WI38 (cell line): ENCODE measurements around the gene PIK3C3.
"Not testable (repeated sequence)": the region's sequence is repeated elsewhere in the genome, so short reads cannot be mapped to it uniquely, and the experiment has no call there.

ENCODE experiments used
- H3K4me3 ChIP-seq: 2 replicates; pipeline ENCODE4 v1.5.1; 2011; ENCODE audit warnings: low read depth, mild to moderate bottlenecking, control low read depth, low read length
- TF ChIP-seq, protein P1 (sequence below): IDR thresholded peaks from 2 replicates; pipeline ENCODE4 v1.5.1; 2012; ENCODE audit warnings: low read depth, mild to moderate bottlenecking, control low read depth, low read length

The PIK3C3 gene

GRCh38 chr18:41993151-41993550, 38.1 kb downstream of the PIK3C3 start:
- no peak overlapping the region for H3K4me3 ChIP-seq
- TF ChIP-seq, protein P1, sequence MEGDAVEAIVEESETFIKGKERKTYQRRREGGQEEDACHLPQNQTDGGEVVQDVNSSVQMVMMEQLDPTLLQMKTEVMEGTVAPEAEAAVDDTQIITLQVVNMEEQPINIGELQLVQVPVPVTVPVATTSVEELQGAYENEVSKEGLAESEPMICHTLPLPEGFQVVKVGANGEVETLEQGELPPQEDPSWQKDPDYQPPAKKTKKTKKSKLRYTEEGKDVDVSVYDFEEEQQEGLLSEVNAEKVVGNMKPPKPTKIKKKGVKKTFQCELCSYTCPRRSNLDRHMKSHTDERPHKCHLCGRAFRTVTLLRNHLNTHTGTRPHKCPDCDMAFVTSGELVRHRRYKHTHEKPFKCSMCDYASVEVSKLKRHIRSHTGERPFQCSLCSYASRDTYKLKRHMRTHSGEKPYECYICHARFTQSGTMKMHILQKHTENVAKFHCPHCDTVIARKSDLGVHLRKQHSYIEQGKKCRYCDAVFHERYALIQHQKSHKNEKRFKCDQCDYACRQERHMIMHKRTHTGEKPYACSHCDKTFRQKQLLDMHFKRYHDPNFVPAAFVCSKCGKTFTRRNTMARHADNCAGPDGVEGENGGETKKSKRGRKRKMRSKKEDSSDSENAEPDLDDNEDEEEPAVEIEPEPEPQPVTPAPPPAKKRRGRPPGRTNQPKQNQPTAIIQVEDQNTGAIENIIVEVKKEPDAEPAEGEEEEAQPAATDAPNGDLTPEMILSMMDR = no peak

DNA sequence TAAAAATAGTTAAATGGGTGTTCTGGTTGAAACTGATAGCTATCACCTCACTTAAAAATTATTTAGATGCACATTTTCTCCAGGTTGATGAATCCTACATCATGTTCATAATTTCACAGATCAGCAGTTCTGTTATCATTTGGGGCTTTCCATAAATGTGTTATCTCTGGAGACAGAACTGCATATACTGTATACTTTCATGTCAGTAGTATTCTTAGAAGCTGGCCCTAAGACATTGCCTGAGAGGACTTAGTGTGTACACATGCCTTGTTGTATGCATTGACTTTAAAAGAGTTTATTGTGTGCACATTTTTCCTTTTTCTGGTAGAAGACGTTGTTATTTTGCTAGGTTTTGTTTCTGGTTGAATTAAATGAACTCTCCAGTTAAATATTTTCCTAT, 41.0 kb downstream of the PIK3C3 start:
- TF ChIP-seq, protein P1 = no peak
- H3K4me3 ChIP-seq = no peak overlapping the region

GRCh38 chr18:41999751-42000150, 44.7 kb downstream of the PIK3C3 start:
- TF ChIP-seq, protein P1 = no peak

GRCh38 chr18:42001801-42002200, 46.8 kb downstream of the PIK3C3 start:
- no peak overlapping the region for H3K4me3 ChIP-seq
- TF ChIP-seq, protein P1 = no peak

More at GRCh38 chr18:41999751-42000150, 44.7 kb downstream of the PIK3C3 start:
- H3K4me3 ChIP-seq = no peak overlapping the region

GRCh38 chr18:42004653-42005052, 49.6 kb downstream of the PIK3C3 start:
- no peak overlapping the region for H3K4me3 ChIP-seq
- TF ChIP-seq, protein P1 = no peak

DNA sequence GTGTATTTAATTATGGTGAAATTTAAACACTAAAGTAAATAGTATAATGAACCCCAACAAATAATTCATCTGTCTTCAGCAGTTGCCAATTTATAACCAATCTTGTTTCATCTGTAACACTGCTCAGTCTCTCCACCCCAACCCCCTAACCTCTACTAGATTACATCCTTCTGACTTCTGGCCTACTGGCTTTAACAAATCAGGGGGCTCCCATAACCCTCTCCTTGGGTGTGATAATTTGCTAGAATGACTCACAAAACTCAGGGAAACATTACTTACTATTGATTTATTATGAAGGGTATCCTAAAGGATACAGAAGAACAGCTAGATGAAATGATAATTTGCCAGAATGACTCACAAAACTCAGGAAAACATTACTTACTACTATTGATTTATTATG, 50.7 kb downstream of the PIK3C3 start:
- H3K4me3 ChIP-seq = no peak overlapping the region
- TF ChIP-seq, protein P1 = no peak

- H3K4me3 ChIP-seq = not testable (repeated sequence)
These were observed 54.4 kb downstream of the PIK3C3 start for GRCh38 chr18:42009457-42009856.

- no peak overlapping the region for H3K4me3 ChIP-seq
- TF ChIP-seq, protein P1 = no peak
These were observed 56.0 kb downstream of the PIK3C3 start for GRCh38 chr18:42011053-42011452.
